Activated naive CD8-positive, alpha-beta T cell treated with anti-CD3 and anti-CD28 coated beads, Interleukin-2, amount 50 U/mL, for 24 hours (primary cell): ENCODE data around the gene RBM26.

ENCODE experiments used
- ATAC-seq: fragments of 150-1000 bp; cut with Tn5 transposase; one replicate; pipeline ENCODE4 v1.10.0; 2021
- DNase-seq: peaks from one replicate; pipeline ENCODE4 v3.0.0; 2021
- H3K27ac Mint-ChIP-seq: one replicate; pipeline ENCODE4 v1.8.0; 2021; ENCODE audit warnings: mild to moderate bottlenecking, mixed read lengths
- H3K27me3 Mint-ChIP-seq: one replicate; pipeline ENCODE4 v1.8.0; 2021; ENCODE audit warnings: mixed read lengths
- H3K36me3 Mint-ChIP-seq: one replicate; pipeline ENCODE4 v1.8.0; 2021; ENCODE audit warnings: low read depth, mixed read lengths
- H3K4me1 Mint-ChIP-seq: one replicate; pipeline ENCODE4 v1.8.0; 2021; ENCODE audit warnings: mixed read lengths
- H3K4me3 Mint-ChIP-seq: one replicate; pipeline ENCODE4 v1.8.0; 2021; ENCODE audit warnings: mild to moderate bottlenecking, moderate library complexity, mixed read lengths
- H3K9me3 Mint-ChIP-seq: one replicate; pipeline ENCODE4 v1.8.0; 2021; ENCODE audit warnings: mixed read lengths

RBM26 gene

GRCh38 chr13:79405831-79406596, at the start of gene RBM26:
TSS of gene RBM26 (minus strand) at chr13:79406255. CDS start at chr13:79405774, 481 bp downstream.
- ATAC-seq: peak; percentile 87
- Mint-ChIP-seq H3K4me3 (no peak within 1 kb of the TSS), H3K36me3 (peaks cover 22% of the 10 kb centered on the region), H3K27me3 (no peaks in the 10 kb centered on the region), H3K9me3 (no peaks in the 10 kb centered on the region), H3K4me1 (peaks cover 43% of the 10 kb centered on the region), H3K27ac (peak within 1 kb of the TSS; percentile 94)
- DNase-seq: peak; percentile 93

GRCh38 chr13:79455331-79455730, 49.3 kb upstream of the RBM26 start:
- no peak for DNase-seq
- H3K36me3 Mint-ChIP-seq: no peaks in the 10 kb centered on the region
- H3K4me1 Mint-ChIP-seq: peaks cover 74% of the 10 kb centered on the region
- H3K4me3 Mint-ChIP-seq: no peak overlapping the region
- H3K9me3 Mint-ChIP-seq: no peaks in the 10 kb centered on the region
- ATAC-seq: no peak
- no peaks in the 10 kb centered on the region for H3K27me3 Mint-ChIP-seq
- H3K27ac Mint-ChIP-seq: no peak overlapping the region

GRCh38 chr13:79452239-79452913, 46.3 kb upstream of the RBM26 start:
- Mint-ChIP-seq H3K4me1 (peaks cover 84% of the 10 kb centered on the region), H3K4me3 (peak overlapping the region; percentile 80), H3K9me3 (no peaks in the 10 kb centered on the region), H3K27me3 (no peaks in the 10 kb centered on the region), H3K36me3 (peaks cover 2% of the 10 kb centered on the region), H3K27ac (peak overlapping the region; percentile 99)
- DNase-seq: no peak
- ATAC-seq: no peak

- DNase-seq (peak; percentile 90), ATAC-seq (peak; percentile 99)
- peaks cover 2% of the 10 kb centered on the region for H3K36me3 Mint-ChIP-seq
- H3K27me3 Mint-ChIP-seq: no peaks in the 10 kb centered on the region
- peak overlapping the region; percentile 99 for H3K27ac Mint-ChIP-seq
- H3K9me3 Mint-ChIP-seq: no peaks in the 10 kb centered on the region
- peak overlapping the region; percentile 80 for H3K4me3 Mint-ChIP-seq
- H3K4me1 Mint-ChIP-seq: peaks cover 84% of the 10 kb centered on the region
Observed at GRCh38 chr13:79451500-79451962, 45.5 kb upstream of the RBM26 start.

- ATAC-seq (no peak), DNase-seq (no peak)
- Mint-ChIP-seq H3K4me1 (peaks cover 87% of the 10 kb centered on the region), H3K4me3 (no peak overlapping the region), H3K36me3 (peaks cover 2% of the 10 kb centered on the region), H3K9me3 (no peaks in the 10 kb centered on the region), H3K27me3 (no peaks in the 10 kb centered on the region), H3K27ac (peak overlapping the region; percentile 69)
Observed at GRCh38 chr13:79450110-79450509, 44.1 kb upstream of the RBM26 start.

GRCh38 chr13:79448413-79448812, 42.4 kb upstream of the RBM26 start:
- Mint-ChIP-seq H3K4me3 (no peak overlapping the region), H3K9me3 (no peaks in the 10 kb centered on the region), H3K4me1 (peaks cover 79% of the 10 kb centered on the region), H3K27ac (peak overlapping the region; percentile 16), H3K36me3 (peaks cover 2% of the 10 kb centered on the region), H3K27me3 (no peaks in the 10 kb centered on the region)
- ATAC-seq (no peak), DNase-seq (no peak)

GRCh38 chr13:79447741-79448140, 41.7 kb upstream of the RBM26 start:
- DNase-seq (no peak), ATAC-seq (no peak)
- no peak overlapping the region for H3K4me3 Mint-ChIP-seq
- peaks cover 72% of the 10 kb centered on the region for H3K4me1 Mint-ChIP-seq
- no peaks in the 10 kb centered on the region for H3K27me3 Mint-ChIP-seq
- H3K36me3 Mint-ChIP-seq: peaks cover 2% of the 10 kb centered on the region
- no peak overlapping the region for H3K27ac Mint-ChIP-seq
- no peaks in the 10 kb centered on the region for H3K9me3 Mint-ChIP-seq

GRCh38 chr13:79447141-79447540, 41.1 kb upstream of the RBM26 start:
- ATAC-seq: no peak
- Mint-ChIP-seq H3K27ac (no peak overlapping the region), H3K36me3 (peaks cover 2% of the 10 kb centered on the region), H3K4me1 (peaks cover 66% of the 10 kb centered on the region), H3K9me3 (no peaks in the 10 kb centered on the region), H3K4me3 (no peak overlapping the region), H3K27me3 (no peaks in the 10 kb centered on the region)
- no peak for DNase-seq

- no peak overlapping the region for H3K27ac Mint-ChIP-seq
- peaks cover 56% of the 10 kb centered on the region for H3K4me1 Mint-ChIP-seq
- H3K4me3 Mint-ChIP-seq: no peak overlapping the region
- peak; percentile 57 for ATAC-seq
- H3K9me3 Mint-ChIP-seq: no peaks in the 10 kb centered on the region
- no peaks in the 10 kb centered on the region for H3K27me3 Mint-ChIP-seq
- peaks cover 2% of the 10 kb centered on the region for H3K36me3 Mint-ChIP-seq
- no peak for DNase-seq
Observed at GRCh38 chr13:79445968-79446645, 40.1 kb upstream of the RBM26 start.

- Mint-ChIP-seq H3K27me3 (no peaks in the 10 kb centered on the region), H3K4me1 (peaks cover 25% of the 10 kb centered on the region), H3K27ac (no peak overlapping the region), H3K36me3 (no peaks in the 10 kb centered on the region), H3K4me3 (no peak overlapping the region), H3K9me3 (no peaks in the 10 kb centered on the region)
- ATAC-seq: no peak
- no peak for DNase-seq
Observed at GRCh38 chr13:79442706-79443105, 36.7 kb upstream of the RBM26 start.

GRCh38 chr13:79442221-79442620, 36.2 kb upstream of the RBM26 start:
- no peaks in the 10 kb centered on the region for H3K27me3 Mint-ChIP-seq
- no peaks in the 10 kb centered on the region for H3K36me3 Mint-ChIP-seq
- H3K4me1 Mint-ChIP-seq: peaks cover 20% of the 10 kb centered on the region
- DNase-seq (no peak), ATAC-seq (no peak)
- H3K9me3 Mint-ChIP-seq: no peaks in the 10 kb centered on the region
- H3K27ac Mint-ChIP-seq: no peak overlapping the region
- no peak overlapping the region for H3K4me3 Mint-ChIP-seq

GRCh38 chr13:79440958-79441528, 35.0 kb upstream of the RBM26 start:
- Mint-ChIP-seq H3K27ac (no peak overlapping the region), H3K27me3 (no peaks in the 10 kb centered on the region), H3K9me3 (no peaks in the 10 kb centered on the region), H3K4me1 (peaks cover 8% of the 10 kb centered on the region), H3K36me3 (no peaks in the 10 kb centered on the region), H3K4me3 (no peak overlapping the region)
- DNase-seq (no peak), ATAC-seq (no peak)

GRCh38 chr13:79439275-79439674, 33.2 kb upstream of the RBM26 start:
- no peak overlapping the region for H3K27ac Mint-ChIP-seq
- peaks cover 15% of the 10 kb centered on the region for H3K4me1 Mint-ChIP-seq
- no peaks in the 10 kb centered on the region for H3K9me3 Mint-ChIP-seq
- H3K4me3 Mint-ChIP-seq: no peak overlapping the region
- no peaks in the 10 kb centered on the region for H3K27me3 Mint-ChIP-seq
- H3K36me3 Mint-ChIP-seq: no peaks in the 10 kb centered on the region
- ATAC-seq: no peak
- no peak for DNase-seq

- Mint-ChIP-seq H3K27ac (no peak overlapping the region), H3K4me3 (no peak overlapping the region), H3K27me3 (no peaks in the 10 kb centered on the region), H3K36me3 (no peaks in the 10 kb centered on the region), H3K9me3 (no peaks in the 10 kb centered on the region), H3K4me1 (peaks cover 20% of the 10 kb centered on the region)
- DNase-seq (no peak), ATAC-seq (no peak)
Observed at GRCh38 chr13:79435561-79435990, 29.5 kb upstream of the RBM26 start.
